ENCODE results near the gene NFX1. TPM values are rescaled to one million over a fixed set of nuclear protein-coding genes. Genes with fewer than 3 reads are reported as not detected.
"Not testable (repeated sequence)": the region's sequence is repeated elsewhere in the genome, so short reads cannot be mapped to it uniquely, and the experiment has no call there.

NFX1 gene
- polyA plus RNA-seq, 2 donors = 13.0 to 17.2 TPM

DNA sequence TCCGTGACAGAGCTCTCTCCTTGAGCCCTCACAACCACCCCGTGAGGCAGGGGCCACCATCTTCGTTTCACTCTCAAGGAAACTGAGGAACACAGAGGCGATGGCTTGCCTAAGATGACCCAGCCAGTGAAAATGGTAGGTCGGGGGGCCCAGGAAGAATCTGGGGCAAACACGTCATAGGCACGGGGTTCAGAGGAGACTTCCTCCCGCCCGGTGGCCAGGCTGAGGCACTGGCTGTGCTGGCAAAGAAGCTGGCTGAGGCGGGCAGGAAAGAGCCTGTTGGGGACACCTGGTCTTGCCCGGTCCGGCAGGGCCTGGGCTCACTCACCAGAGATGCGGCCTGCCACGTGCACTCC, 96.3 kb downstream of the NFX1 start:
- WGBS, 2 donors = 88 to 91% methylated on average over 7 to 14 of the region's 14 CpGs
- H3K9me3 ChIP-seq (ENCODE audit: control insufficient read depth in 2 of 2, insufficient read depth in 1 of 2, low read depth in 1 of 2, low read length in 1 of 2) = not testable (repeated sequence)

DNA sequence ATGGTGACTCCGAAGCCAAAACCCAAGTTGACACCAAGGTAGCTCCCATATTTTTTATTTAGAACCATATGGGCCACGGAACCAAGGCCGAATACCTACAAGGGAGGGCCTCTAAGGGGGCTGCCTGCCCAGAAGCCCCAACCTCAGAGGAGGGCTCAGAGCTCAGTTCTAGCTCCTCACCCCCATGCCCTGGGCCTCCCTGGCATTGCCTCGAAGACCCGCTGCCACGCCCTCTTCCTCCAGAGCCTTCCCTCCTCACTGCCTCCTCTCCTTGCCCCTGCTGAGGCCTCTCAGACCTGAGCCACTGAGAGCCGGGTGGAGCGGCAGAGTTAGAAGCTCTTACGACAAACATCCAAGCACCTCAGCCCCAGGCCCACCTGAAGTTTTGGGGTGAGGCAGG, 96.7 kb downstream of the NFX1 start:
- H3K27ac ChIP-seq (ENCODE audit: low read depth in 2 of 2, low read length in 1 of 2); H3K27me3 ChIP-seq (ENCODE audit: control insufficient read depth in 1 of 2, insufficient read depth in 2 of 2, low read length in 2 of 2); H3K4me1 ChIP-seq (ENCODE audit: control insufficient read depth in 2 of 2, insufficient read depth in 2 of 2, low read length in 1 of 2); H3K9me3 ChIP-seq (ENCODE audit: control insufficient read depth in 2 of 2, insufficient read depth in 1 of 2, low read depth in 1 of 2, low read length in 1 of 2); H3K4me3 ChIP-seq (ENCODE audit: low read depth in 1 of 2, low read length in 2 of 2); H3K36me3 ChIP-seq (ENCODE audit: control insufficient read depth in 2 of 2, insufficient read depth in 2 of 2, low read length in 1 of 2): not testable (repeated sequence)
- 86 to 90% methylated on average over 9 of the region's 9 CpGs for WGBS, 2 donors

More for the DNA sequence above, 96.3 kb downstream of the NFX1 start:
- not testable (repeated sequence) for H3K4me3 ChIP-seq (ENCODE audit: low read depth in 1 of 2, low read length in 2 of 2); H3K4me1 ChIP-seq (ENCODE audit: control insufficient read depth in 2 of 2, insufficient read depth in 2 of 2, low read length in 1 of 2); H3K36me3 ChIP-seq (ENCODE audit: control insufficient read depth in 2 of 2, insufficient read depth in 2 of 2, low read length in 1 of 2); H3K27ac ChIP-seq (ENCODE audit: low read depth in 2 of 2, low read length in 1 of 2); H3K27me3 ChIP-seq (ENCODE audit: control insufficient read depth in 1 of 2, insufficient read depth in 2 of 2, low read length in 2 of 2)

DNA sequence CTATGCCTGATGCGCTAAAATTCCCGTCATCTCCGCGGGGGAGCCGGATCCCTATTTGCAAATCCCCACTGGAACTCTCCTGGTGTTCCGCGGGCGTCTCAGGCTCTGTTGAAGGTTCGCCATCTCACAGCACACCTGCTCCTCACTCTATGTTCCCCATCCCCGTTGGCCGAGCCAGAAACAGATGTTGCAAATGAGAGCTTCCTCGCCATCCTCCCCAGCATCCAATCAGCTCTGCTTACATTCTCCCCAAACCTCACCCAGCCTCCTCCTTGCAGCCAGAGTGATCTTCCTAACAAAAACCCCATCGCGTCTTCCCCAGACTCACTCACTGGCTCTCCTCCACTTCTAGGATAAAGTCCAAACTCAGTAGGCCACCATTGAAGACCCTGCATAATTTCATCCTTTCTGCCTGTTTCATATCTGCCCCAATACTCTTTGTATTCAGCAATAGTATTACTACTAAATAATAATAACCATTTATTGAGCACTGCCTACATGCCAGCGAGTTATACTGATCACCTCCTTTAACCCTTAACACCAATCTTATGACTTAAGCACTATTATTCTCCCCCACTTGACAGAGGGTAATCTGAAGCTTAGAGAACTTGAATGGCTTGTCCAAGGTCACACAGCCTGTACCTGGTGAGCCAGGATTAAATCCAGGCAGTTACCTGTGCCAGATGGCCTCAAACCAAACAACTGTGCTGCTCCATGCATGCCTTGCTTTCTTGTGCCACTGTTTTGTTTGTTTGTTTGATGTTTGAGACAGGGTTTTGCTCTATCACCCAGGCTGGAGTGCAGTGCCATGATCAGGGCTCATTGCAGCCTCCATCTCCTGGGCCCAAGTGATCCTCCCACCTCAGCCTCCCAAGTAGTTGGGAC, 98.0 kb downstream of the NFX1 start:
- no peaks in the 10 kb centered on the region for H3K27me3 ChIP-seq (ENCODE audit: control insufficient read depth in 1 of 2, insufficient read depth in 2 of 2, low read length in 2 of 2)
- H3K4me1 ChIP-seq (ENCODE audit: control insufficient read depth in 2 of 2, insufficient read depth in 2 of 2, low read length in 1 of 2) = peaks cover 0 to 3% of the 10 kb centered on the region in 2 donors
- H3K36me3 ChIP-seq (ENCODE audit: control insufficient read depth in 2 of 2, insufficient read depth in 2 of 2, low read length in 1 of 2) = no peaks in the 10 kb centered on the region
- no peak overlapping the region for H3K27ac ChIP-seq (ENCODE audit: low read depth in 2 of 2, low read length in 1 of 2)
- WGBS, 2 donors = 82 to 85% methylated on average over 15 of the region's 15 CpGs
- no peaks in the 10 kb centered on the region for H3K9me3 ChIP-seq (ENCODE audit: control insufficient read depth in 2 of 2, insufficient read depth in 1 of 2, low read depth in 1 of 2, low read length in 1 of 2)
- no peak overlapping the region for H3K4me3 ChIP-seq (ENCODE audit: low read depth in 1 of 2, low read length in 2 of 2)

DNA sequence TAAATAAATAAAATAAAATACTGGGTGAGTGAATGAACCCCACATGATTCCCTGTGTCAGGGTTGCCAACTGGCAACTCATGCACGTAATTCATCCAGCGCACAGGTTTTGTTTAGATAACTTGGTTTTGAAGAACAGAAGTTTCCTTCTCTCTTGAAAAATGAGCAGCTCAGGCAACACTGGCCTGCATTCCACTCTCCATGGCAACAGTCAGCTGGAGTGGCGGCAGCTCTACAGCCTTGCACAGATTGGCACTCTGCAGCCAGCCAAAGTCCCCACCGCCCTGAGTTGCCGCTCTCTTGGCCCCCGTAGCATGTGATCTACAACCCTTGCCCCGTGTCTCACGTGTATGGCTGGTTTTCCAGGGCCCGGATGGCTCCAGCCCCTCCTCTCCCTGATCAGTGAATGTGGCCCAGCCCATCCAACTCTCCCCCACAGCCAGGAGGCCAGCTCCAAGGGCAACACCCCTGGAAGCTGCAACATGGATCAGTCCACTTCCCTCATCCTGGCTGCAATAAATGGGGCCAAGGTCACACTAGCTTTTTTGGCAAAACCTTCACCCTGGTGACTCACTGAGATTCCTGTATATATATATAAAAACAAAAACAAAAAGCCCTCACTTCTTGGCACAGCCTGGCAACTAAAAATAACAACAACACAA, 100.9 kb downstream of the NFX1 start:
- H3K9me3 ChIP-seq (ENCODE audit: control insufficient read depth in 2 of 2, insufficient read depth in 1 of 2, low read depth in 1 of 2, low read length in 1 of 2); H3K36me3 ChIP-seq (ENCODE audit: control insufficient read depth in 2 of 2, insufficient read depth in 2 of 2, low read length in 1 of 2); H3K4me3 ChIP-seq (ENCODE audit: low read depth in 1 of 2, low read length in 2 of 2); H3K27me3 ChIP-seq (ENCODE audit: control insufficient read depth in 1 of 2, insufficient read depth in 2 of 2, low read length in 2 of 2); H3K4me1 ChIP-seq (ENCODE audit: control insufficient read depth in 2 of 2, insufficient read depth in 2 of 2, low read length in 1 of 2): not testable (repeated sequence)
- peak overlapping the region in 1 of 2 donors; percentile 30 for H3K27ac ChIP-seq (ENCODE audit: low read depth in 2 of 2, low read length in 1 of 2)
- WGBS, 2 donors = 12 to 19% methylated on average over 8 to 9 of the region's 9 CpGs

DNA sequence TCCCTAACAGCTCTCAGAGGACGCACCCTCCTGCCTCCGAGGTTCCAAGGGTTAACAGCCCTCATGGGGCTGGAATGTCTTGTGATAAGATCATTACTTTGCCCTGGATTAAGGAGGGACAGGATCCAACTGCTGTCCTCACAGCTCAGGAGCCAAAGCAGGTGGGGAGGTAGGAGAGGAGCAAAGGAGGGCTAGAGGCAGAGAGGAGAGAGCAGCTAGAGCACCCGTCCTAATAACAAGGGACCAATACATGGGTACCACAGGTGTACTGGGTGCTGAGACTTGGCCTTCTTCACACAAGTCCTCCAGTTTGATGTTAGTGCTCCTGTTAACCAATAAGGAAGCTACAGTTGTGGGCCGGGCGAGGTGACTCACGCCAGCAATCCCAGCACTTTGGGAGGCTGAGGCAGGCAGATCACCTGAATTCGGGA, 102.3 kb downstream of the NFX1 start:
- WGBS, 2 donors = 63 to 69% methylated on average over 7 of the region's 7 CpGs
- not testable (repeated sequence) for H3K4me3 ChIP-seq (ENCODE audit: low read depth in 1 of 2, low read length in 2 of 2); H3K4me1 ChIP-seq (ENCODE audit: control insufficient read depth in 2 of 2, insufficient read depth in 2 of 2, low read length in 1 of 2); H3K27me3 ChIP-seq (ENCODE audit: control insufficient read depth in 1 of 2, insufficient read depth in 2 of 2, low read length in 2 of 2); H3K27ac ChIP-seq (ENCODE audit: low read depth in 2 of 2, low read length in 1 of 2); H3K36me3 ChIP-seq (ENCODE audit: control insufficient read depth in 2 of 2, insufficient read depth in 2 of 2, low read length in 1 of 2); H3K9me3 ChIP-seq (ENCODE audit: control insufficient read depth in 2 of 2, insufficient read depth in 1 of 2, low read depth in 1 of 2, low read length in 1 of 2)

DNA sequence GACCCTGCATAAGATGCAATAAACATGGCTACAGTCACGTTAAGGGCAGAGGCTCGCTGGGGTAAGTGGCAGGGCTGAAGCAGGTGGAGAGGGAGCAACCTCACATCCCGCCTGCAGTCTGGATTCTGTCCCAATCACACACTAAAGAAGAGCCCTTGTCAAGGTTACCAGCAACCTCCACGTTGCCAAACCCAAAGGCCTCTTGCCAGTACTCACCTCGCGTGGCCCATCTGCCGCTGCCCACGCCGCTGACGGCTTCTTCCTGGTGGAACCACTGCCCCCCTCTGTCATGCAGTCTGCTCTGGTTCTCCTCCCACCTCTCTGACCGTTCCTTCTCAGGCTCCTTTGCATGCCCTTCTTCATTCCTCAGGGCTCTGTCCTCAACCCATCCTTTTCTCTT, 103.3 kb downstream of the NFX1 start:
- H3K4me3 ChIP-seq (ENCODE audit: low read depth in 1 of 2, low read length in 2 of 2) = no peak overlapping the region
- no peaks in the 10 kb centered on the region for H3K36me3 ChIP-seq (ENCODE audit: control insufficient read depth in 2 of 2, insufficient read depth in 2 of 2, low read length in 1 of 2)
- 65 to 66% methylated on average over 10 to 11 of the region's 11 CpGs for WGBS, 2 donors

DNA sequence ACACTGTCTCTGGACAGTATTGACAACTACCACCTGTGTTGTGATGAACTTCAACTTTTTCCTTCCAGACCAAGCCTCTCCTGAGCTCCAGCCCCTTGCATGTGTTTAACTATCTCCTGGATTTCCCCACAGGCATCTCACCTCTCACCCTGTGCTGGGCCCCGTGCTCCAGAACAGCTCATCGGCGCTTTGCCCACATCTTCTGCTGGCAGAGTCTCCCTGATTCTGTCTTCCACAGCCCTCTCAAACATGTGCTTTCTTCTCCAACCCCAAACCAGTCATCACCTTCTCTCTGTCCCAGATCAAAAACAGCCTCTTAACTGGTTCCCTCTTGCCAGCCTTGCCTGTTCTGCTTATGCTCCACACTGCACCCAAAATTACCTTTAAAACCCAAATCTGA, 103.7 kb downstream of the NFX1 start:
- not testable (repeated sequence) for H3K4me1 ChIP-seq (ENCODE audit: control insufficient read depth in 2 of 2, insufficient read depth in 2 of 2, low read length in 1 of 2); H3K36me3 ChIP-seq (ENCODE audit: control insufficient read depth in 2 of 2, insufficient read depth in 2 of 2, low read length in 1 of 2); H3K27ac ChIP-seq (ENCODE audit: low read depth in 2 of 2, low read length in 1 of 2); H3K9me3 ChIP-seq (ENCODE audit: control insufficient read depth in 2 of 2, insufficient read depth in 1 of 2, low read depth in 1 of 2, low read length in 1 of 2); H3K4me3 ChIP-seq (ENCODE audit: low read depth in 1 of 2, low read length in 2 of 2); H3K27me3 ChIP-seq (ENCODE audit: control insufficient read depth in 1 of 2, insufficient read depth in 2 of 2, low read length in 2 of 2)
- 63 to 79% methylated on average over 3 of the region's 3 CpGs for WGBS, 2 donors

More for the DNA sequence above, 103.3 kb downstream of the NFX1 start:
- H3K4me1 ChIP-seq (ENCODE audit: control insufficient read depth in 2 of 2, insufficient read depth in 2 of 2, low read length in 1 of 2) = no peaks in the 10 kb centered on the region
- no peaks in the 10 kb centered on the region for H3K9me3 ChIP-seq (ENCODE audit: control insufficient read depth in 2 of 2, insufficient read depth in 1 of 2, low read depth in 1 of 2, low read length in 1 of 2)
- no peaks in the 10 kb centered on the region for H3K27me3 ChIP-seq (ENCODE audit: control insufficient read depth in 1 of 2, insufficient read depth in 2 of 2, low read length in 2 of 2)
- no peak overlapping the region for H3K27ac ChIP-seq (ENCODE audit: low read depth in 2 of 2, low read length in 1 of 2)

DNA sequence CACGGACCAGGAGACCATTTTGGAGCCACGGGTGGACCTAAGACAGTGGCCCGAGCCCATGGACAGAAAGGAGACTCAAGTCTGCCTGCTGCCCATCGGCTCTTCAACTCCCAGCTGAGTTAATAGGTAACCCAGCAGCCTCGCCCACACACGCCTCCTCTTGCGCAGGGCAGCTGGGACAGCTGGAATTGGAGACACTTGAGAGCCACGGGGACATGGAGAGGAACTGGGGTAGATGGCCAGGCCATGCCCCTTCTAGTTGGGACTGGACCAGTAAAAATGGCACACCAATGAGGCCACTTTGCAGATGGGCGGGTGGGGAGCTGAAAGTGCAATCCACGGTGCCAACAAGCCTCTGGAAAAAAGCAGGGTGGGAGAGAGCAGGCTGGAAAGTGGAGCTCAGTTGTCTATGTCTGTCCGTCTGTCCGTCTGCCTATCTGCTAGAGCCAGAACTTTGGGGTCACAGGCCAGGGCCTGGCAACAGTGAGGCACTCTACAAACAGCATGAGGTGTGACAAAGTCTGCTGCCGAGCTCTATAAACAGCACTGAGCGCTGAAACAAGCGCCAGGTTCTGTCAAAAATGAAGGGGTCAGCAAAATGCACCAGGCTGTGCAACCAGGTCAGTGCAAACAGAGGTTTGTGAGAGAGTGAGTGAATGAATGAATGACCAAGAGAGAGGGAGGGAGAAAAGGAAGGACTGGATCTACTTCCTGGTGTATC, 105.0 kb downstream of the NFX1 start:
- not testable (repeated sequence) for H3K27ac ChIP-seq (ENCODE audit: low read depth in 2 of 2, low read length in 1 of 2); H3K9me3 ChIP-seq (ENCODE audit: control insufficient read depth in 2 of 2, insufficient read depth in 1 of 2, low read depth in 1 of 2, low read length in 1 of 2); H3K4me3 ChIP-seq (ENCODE audit: low read depth in 1 of 2, low read length in 2 of 2); H3K4me1 ChIP-seq (ENCODE audit: control insufficient read depth in 2 of 2, insufficient read depth in 2 of 2, low read length in 1 of 2); H3K27me3 ChIP-seq (ENCODE audit: control insufficient read depth in 1 of 2, insufficient read depth in 2 of 2, low read length in 2 of 2); H3K36me3 ChIP-seq (ENCODE audit: control insufficient read depth in 2 of 2, insufficient read depth in 2 of 2, low read length in 1 of 2)
- WGBS, 2 donors = 74 to 83% methylated on average over 15 of the region's 15 CpGs

DNA sequence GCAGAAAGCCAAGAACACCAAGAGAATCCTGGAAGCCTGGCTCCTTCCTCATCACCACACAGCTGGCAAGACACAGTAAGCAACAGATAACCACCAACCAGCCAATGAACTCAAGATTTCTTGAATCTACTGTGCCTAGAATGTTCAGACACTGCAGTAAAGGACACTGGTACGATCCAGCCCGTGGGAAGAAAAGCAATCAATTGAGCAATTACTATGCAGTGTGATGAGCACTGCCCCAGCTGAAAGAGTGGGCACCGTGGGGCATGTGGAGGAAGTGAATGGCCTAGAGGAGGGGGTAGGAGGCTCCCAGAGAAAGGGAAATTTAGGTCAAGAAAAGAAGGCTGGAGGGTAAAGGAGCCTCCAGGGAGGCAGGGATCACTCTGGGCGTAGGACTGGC, 107.5 kb downstream of the NFX1 start:
- not testable (repeated sequence) for H3K27ac ChIP-seq (ENCODE audit: low read depth in 2 of 2, low read length in 1 of 2); H3K4me3 ChIP-seq (ENCODE audit: low read depth in 1 of 2, low read length in 2 of 2); H3K9me3 ChIP-seq (ENCODE audit: control insufficient read depth in 2 of 2, insufficient read depth in 1 of 2, low read depth in 1 of 2, low read length in 1 of 2); H3K27me3 ChIP-seq (ENCODE audit: control insufficient read depth in 1 of 2, insufficient read depth in 2 of 2, low read length in 2 of 2); H3K4me1 ChIP-seq (ENCODE audit: control insufficient read depth in 2 of 2, insufficient read depth in 2 of 2, low read length in 1 of 2); H3K36me3 ChIP-seq (ENCODE audit: control insufficient read depth in 2 of 2, insufficient read depth in 2 of 2, low read length in 1 of 2)
- 74 to 79% methylated on average over 3 of the region's 4 CpGs for WGBS, 2 donors

Data from esophagus (tissue), 2 donors.